Renal pelvis (tissue), 4 donors: Measurements from ENCODE around the gene DCP2. TPM values are rescaled to one million over a fixed set of nuclear protein-coding genes. Genes with fewer than 3 reads are reported as not detected.

ENCODE experiments used
- DNase-seq: peaks from one replicate; pipeline ENCODE4 v3.0.0-alpha.2; 2013
- polyA plus RNA-seq, 3 donors: library from polyadenylated mRNA; unstranded; fragments of 120-200 nt; gene quantifications; one replicate each; pipeline ENCODE4 v1.2.1, GENCODE V29; 2013; ENCODE audit not compliant: insufficient read length in 3 of 3

DCP2 gene
- polyA plus RNA-seq, 3 donors, result 30.5 to 38.4 (median 37.9) TPM

GRCh38 chr5:113042491-113043243 is 66.1 kb downstream of the DCP2 start:
- no peak for DNase-seq

GRCh38 chr5:113043491-113043931 is 66.9 kb downstream of the DCP2 start:
- no peak for DNase-seq

GRCh38 chr5:113044776-113045465 is 68.3 kb downstream of the DCP2 start:
- no peak for DNase-seq

GRCh38 chr5:113047234-113047633 is 70.6 kb downstream of the DCP2 start:
- no peak for DNase-seq

DNA sequence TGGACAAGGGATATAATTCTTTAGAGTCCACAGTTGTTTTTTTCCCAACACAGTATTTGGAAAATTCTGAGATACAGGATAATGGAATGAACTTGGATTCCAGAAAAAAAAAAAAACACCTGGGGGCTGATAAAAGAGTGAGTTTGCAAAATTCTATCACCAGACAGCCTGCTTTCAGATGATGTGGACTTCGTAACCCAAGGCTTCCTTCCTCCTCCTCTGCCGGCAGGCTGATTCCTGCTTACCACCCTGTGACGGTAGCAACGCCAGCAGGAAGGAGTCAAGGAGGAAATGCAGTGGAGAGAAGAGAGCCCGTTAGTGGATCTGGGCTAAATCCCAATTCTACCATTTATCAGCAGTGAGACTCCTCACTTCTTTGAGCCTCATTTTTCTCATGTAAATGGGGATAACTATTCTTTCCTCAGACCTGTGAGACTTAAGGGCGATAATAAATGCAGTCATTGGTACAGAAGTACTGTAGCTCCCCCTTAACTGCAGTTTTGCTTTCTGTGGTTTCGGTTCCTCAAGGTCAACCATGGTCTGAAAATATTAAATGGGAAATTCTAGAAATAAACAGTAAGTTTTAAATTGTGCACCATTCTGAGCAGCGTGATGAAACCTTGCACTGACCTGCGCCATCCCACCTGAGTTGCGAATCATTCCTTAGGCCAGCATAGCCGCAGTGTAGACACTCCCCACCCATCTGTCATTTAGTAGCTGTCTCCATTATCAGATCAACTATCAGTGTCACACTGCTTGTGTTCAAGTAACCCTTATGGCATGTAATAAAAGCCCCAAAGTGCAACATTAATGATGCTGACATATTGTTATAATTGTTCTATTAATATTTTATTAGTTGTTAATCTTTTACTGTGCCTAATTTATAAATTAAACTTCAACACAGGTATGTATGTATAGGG is 71.4 kb downstream of the DCP2 start:
- no peak for DNase-seq

GRCh38 chr5:113048931-113049330 is 72.3 kb downstream of the DCP2 start:
- no peak for DNase-seq

DNA sequence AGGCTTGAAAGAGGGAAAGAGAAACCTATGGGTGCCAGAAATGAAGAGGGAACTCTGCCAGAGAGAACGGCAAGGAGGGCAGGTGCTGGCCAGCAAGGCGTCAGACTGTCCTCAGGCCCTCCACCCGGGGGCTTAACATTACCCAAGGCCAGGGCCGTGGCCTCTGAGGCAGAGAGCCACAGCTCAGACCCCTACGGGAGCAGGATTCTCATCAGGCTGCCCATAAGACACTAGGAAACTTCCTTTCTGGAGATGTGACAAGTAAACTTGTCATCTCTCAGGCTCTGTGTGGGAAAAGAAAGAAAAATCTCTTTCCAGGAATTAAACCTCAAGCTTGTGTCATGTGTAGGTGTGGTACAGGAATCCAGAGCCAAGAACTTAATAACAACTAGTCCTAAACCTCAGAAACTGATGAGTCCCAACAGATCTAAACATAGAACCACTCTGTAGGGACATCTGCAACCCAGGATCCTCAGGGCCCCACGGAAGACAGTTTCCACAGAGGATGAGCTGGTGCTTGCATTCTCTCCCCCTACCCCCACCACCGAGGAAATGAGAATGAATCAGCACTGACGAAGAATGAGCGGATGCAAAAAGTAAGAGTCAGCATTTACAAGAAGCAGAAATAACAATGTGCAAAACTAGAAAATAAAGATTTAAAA is 74.3 kb downstream of the DCP2 start:
- no peak for DNase-seq

DNA sequence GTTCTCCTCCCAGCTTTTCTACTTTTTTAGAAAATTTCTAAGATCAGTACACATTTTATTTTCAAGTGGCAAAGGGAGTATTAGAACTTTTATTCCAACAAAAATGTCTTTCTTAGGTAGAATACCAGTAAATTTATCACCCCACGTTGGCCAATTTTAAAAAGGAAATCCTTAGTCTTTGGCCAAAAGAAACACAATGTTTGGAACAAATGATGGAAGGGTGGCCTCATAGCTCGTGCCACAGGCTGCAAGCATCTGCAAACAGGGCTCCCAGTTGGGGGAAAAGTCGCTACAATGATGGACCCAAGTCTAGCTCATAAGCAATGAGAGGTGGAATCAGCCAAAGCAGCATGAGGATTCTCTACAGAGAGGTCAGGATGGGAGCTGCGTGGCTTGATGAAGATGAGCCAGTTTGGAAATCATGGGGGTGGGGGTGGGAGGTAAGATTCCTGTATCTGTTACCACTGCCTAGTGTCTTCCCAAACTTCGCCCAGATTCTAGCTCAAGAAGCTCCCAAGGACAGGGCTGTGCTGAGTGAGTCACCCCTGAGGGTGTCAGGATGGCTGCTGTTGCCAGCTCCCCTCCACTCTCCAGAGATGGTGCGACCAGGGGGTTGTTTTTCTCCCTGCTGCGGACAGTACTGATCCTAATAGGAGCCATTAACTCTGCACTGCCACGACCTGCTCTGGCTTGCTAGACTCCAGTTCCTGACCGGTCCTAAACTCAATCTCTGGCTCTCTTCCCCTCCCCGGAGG is 75.6 kb downstream of the DCP2 start:
- DNase-seq, result no peak

DNA sequence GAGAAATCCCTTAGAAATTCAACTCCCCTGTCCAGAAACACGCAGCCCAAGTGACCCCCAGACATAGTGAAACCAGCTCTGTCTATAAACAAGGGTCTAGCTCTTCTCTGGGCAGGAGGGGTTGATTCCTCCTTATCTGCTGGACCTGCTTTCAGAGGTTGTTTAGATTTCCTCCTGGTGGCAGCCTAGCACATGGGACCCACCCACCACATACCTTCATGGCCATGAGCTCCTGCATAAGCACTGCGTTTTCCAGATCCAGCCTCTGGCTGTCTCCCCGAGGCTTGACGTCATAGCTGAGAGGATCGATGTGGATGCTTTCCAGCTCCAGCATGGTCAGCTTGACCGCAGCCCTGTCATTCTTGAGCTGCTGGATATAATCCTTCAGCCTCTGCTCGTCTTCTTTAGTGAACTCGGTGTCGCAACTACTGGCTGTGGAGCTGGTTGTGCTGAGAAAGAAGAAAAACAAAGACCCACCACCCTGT is 77.0 kb downstream of the DCP2 start:
- no peak for DNase-seq

DNA sequence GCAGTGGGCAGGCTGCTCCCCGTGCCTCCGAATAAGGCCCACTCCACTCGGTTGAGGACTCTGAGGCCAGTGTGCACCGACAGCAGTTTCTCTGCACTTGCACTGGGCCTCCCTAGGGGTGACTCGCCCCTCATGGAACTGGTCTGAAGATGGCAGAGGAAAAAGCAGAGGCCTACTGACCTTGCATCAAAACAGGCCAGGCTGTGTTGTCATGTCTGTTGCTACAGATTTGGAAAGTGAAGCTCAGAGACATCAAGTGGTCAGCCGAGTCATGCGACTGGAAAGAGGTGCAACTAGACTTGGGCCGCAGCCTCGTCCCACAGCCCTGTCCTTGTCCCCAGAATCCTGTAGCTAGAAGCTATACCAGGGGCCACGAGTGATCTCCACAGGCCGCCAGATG is 78.3 kb downstream of the DCP2 start:
- no peak for DNase-seq

- DNase-seq, result no peak
Measured at GRCh38 chr5:113056988-113057387, 80.4 kb downstream of the DCP2 start.

DNA sequence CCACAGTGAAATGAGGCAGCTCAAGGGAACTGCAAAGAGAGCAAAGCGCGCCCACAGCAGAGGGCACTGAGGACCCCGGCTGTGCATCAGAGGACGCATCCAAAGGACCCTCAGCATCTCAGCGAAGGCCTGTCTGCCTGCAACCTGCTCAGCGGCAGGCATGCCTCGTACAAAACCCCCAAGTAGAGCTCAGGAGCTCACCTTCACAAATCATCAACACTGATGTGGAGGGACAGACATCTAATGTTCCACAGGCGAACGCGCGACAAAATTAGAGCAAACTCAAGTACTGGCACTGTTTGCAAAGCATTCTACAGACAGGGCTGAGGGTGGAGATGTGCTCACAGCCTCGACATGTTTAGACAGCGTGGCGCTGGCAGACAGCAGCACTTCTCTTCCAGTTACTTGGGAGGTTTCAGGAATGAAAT is 81.0 kb downstream of the DCP2 start:
- no peak for DNase-seq

DNA sequence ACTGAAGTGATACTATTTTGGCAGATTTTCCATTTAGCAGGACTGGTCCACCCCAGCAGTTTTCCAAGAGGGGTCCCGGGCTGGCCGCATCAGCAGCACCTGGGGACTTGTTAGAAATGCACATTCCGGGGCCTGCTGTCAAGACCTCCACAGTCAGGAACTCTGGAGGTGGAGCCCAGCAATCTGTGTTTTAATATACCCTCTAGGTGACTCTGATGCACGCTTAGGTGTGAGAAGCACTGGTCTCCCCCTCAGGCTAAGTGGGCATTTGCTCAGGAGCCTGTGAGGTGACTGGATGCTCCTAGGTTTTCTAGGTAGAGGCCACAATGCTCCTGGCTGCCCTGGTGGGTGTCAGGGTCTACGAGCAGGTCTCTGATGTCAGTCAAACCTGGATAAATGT is 81.7 kb downstream of the DCP2 start:
- no peak for DNase-seq

GRCh38 chr5:113058706-113059226 is 82.2 kb downstream of the DCP2 start:
- no peak for DNase-seq

GRCh38 chr5:113059232-113060040 is 82.8 kb downstream of the DCP2 start:
- DNase-seq, result peak; percentile 82

- no peak for DNase-seq
Measured at GRCh38 chr5:113060408-113061025, 83.9 kb downstream of the DCP2 start.

DNA sequence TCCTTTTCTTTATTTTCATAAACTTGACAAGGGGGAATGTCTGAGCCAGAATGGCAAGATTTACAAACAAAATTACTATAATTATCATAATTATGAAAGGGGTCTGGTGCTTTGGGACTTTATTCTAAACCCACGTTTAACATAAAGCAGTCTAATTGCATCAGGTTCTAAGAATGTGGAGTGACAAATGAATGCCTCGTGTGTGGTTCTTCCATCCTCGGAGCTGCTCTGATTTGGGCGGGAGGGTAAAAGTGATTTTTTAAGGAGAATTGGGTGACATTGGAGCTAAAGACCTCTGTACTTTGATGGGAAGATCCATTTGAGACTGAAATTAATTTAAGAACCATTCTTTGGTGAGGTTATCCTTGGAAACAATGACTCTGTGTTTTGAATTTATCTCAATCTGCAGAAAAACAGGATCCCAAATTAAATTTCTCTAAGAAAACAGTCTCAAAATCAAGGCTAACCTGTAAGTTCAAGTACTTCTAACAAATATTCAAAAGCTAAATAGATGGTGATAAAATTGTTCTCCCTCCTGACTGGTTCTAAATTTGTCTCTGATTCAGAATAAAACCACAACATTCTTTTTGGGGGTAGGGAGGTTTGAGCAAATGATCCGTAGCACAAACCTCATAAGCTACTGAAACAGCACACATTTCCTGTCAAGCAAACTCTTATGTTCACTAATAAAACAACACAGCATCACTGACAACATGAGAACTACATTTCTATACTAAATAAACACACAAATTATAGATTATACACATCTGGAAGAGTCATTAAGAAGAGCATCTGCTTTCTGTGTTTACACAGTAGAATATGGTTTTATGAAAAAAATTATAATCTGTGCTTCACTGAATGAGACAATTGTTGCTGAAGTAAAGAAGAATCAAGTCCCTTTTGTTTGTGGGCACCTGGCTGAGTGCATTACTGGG is 85.5 kb downstream of the DCP2 start:
- DNase-seq, result no peak

GRCh38 chr5:113062869-113063508 is 86.4 kb downstream of the DCP2 start:
- no peak for DNase-seq
